LoVo (cell line): ENCODE results near the gene IL36A.

ENCODE experiments used
- DNase-seq: peaks from one replicate; pipeline ENCODE4 v3.0.0-alpha.2; 2016; ENCODE audit warnings: low spot score

The IL36A gene

DNA sequence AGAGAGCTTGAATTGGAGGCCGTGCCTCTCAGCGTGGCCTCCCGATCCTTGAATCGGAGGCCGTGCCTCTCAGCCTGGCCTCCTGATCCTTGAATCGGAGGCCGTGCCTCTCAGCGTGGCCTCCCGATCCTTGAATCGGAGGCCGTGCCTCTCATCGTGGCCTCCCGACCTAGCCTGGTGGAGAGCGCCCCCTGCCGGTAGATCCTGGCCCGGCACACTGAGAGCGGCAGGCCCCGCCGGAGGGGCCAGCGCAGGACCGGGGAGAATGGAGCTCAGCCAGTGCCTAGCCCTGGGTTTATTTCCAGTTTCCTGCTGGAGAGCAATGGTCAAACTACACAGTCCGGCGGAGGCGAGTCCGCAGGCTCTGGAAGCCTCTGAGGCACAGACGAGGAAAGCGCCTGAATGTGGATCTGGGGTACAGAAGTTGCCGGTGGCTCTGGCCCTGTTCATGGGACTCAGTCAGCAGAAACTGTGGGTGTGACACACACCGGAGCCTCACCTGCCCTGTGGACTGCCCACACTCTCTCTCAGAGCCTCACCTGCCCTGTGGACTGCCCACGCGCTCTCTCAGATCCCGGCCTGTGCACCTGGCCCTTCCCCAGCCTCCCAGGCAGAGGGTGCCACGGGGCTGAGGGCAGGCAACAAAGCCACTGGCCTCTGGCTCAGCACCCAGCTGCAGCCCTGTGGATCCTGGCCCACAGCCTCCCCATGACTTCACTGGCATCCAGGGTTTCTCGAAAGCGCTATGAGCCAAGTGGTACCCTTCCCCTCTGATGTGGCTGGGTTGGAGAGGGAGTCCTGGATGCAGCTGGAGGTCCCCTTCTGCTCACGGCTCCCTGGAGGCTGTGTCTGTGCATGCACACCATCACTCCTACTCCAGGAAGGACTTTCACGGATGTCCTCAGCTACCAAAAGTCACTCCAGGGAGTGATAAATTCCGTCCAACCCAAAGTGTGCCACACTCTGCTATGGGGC lies 45.9 kb downstream of the IL36A start:
- DNase-seq = no peak

DNA sequence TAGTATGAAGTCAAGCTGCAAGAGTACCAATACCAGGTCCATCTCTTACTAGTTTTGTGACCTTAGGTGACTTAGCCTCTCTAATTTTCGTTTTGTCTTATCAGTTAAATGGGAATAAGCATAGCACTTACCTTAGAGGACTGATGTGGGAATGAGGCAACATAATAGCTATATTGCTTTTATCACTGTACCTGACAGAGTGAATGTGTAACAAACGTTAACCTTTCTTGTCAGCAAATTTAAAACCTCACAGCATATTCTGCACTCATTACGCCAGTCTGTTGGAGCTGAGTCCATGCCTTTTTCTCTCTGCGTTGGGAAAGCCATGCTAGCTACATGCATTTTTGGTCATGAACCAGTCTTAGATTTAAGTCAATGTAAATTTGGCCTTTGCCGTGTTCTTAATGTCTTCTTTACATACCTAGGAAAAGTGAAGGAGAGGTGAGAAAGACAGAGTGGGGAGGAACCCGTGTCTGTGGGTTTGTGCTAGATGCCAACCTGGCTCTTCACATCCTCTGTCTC lies 47.2 kb downstream of the IL36A start, which contains the start of gene IL36B:
TSS of gene IL36B (minus strand) at position 472 of the 522 bp plus-strand sequence.
- DNase-seq = no peak

- DNase-seq = no peak
Observed at GRCh38 chr2:113053666-113054065, 48.4 kb downstream of the IL36A start.

GRCh38 chr2:113054066-113054465 lies 48.8 kb downstream of the IL36A start:
- no peak for DNase-seq

DNA sequence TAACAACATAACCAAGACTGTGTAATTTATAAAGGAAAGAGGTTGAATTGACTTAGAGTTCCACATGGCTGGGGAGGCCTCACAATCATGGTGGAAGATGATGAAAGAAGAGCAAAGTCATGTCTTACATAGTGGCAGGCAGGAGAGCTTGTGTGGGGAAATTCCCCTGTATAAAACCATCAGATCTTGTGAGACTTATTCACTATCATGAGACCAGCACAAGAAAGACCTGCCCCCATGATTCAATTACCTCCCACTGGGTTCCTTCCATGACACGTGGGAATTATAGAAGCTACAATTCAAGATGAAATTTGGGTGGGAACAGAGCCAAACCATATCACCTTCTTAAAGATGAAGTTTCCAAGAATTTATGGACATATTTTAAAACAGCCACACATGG lies 51.3 kb downstream of the IL36A start:
- no peak for DNase-seq

DNA sequence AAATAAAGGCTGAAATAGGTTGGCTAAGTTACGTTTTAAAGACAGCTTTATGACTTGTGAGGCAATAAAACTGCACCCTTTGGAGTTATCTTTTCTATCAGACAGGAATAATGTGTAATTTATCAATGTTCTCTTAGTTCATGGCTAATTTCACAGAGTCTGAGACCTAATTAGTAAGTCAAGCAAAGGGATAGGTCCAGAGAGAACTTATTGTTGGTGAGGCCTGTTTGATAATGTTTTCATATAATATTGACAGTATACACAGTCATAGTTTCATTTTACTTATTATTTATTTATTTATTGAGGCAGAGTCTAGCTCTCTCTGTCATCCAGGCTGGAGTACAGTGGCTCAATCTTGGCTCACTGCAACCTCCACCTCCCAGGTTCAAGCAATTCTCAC lies 51.9 kb downstream of the IL36A start:
- no peak for DNase-seq
